Stimulated activated CD4-positive, alpha-beta T cell treated with anti-CD3 and anti-CD28 coated beads, Interleukin-12 subunit alpha, Interleukin-12 subunit beta, amount 100 ng/mL, for 4 hours (primary cell): ENCODE data around the gene NOXA1.

Source experiments
- DNase-seq: peaks from one replicate; pipeline ENCODE4 v3.0.0-alpha.2; 2020

Gene NOXA1

GRCh38 chr9:137388589-137389427 is 34.4 kb upstream of the NOXA1 start:
- DNase-seq, result no peak

GRCh38 chr9:137389428-137389746 is 33.8 kb upstream of the NOXA1 start:
- DNase-seq, result no peak

- DNase-seq, result no peak
Measured at GRCh38 chr9:137390553-137391410, 32.4 kb upstream of the NOXA1 start.

GRCh38 chr9:137391411-137391754 is 31.8 kb upstream of the NOXA1 start:
- no peak for DNase-seq

- DNase-seq, result no peak
Measured at GRCh38 chr9:137392232-137393007, 30.8 kb upstream of the NOXA1 start.

- no peak for DNase-seq
Measured at GRCh38 chr9:137393176-137394150, 29.7 kb upstream of the NOXA1 start.

- DNase-seq, result no peak
Measured at GRCh38 chr9:137394866-137395665, 28.1 kb upstream of the NOXA1 start.

- no peak for DNase-seq
Measured at GRCh38 chr9:137395666-137396010, 27.6 kb upstream of the NOXA1 start.

- DNase-seq, result no peak
Measured at GRCh38 chr9:137396227-137396626, 27.0 kb upstream of the NOXA1 start.

GRCh38 chr9:137396634-137397367 is 26.4 kb upstream of the NOXA1 start:
- no peak for DNase-seq

GRCh38 chr9:137397675-137398423 is 25.3 kb upstream of the NOXA1 start:
- no peak for DNase-seq

GRCh38 chr9:137398561-137399468 is 24.4 kb upstream of the NOXA1 start:
- no peak for DNase-seq

- DNase-seq, result no peak
Measured at GRCh38 chr9:137402746-137403145, 20.4 kb upstream of the NOXA1 start.

GRCh38 chr9:137403269-137403668 is 19.9 kb upstream of the NOXA1 start:
- DNase-seq, result no peak

GRCh38 chr9:137404961-137405567 is 18.1 kb upstream of the NOXA1 start:
- DNase-seq, result no peak

- DNase-seq, result no peak
Measured at GRCh38 chr9:137405677-137406081, 17.5 kb upstream of the NOXA1 start.

GRCh38 chr9:137406085-137406760 is 17.0 kb upstream of the NOXA1 start:
- DNase-seq, result no peak
